ENCODE measurements around the gene ARL15. TPM values are rescaled to one million over a fixed set of nuclear protein-coding genes. Genes with fewer than 3 reads are reported as not detected.

Gene ARL15
- total and polyA plus RNA-seq, 9 of the 15 experiments (the other 6 are each of a cell fraction or from before 2014, with no cell fraction given): 18.5 to 80.4 (median 57.0) TPM

- TF ChIP-seq, protein P1, sequence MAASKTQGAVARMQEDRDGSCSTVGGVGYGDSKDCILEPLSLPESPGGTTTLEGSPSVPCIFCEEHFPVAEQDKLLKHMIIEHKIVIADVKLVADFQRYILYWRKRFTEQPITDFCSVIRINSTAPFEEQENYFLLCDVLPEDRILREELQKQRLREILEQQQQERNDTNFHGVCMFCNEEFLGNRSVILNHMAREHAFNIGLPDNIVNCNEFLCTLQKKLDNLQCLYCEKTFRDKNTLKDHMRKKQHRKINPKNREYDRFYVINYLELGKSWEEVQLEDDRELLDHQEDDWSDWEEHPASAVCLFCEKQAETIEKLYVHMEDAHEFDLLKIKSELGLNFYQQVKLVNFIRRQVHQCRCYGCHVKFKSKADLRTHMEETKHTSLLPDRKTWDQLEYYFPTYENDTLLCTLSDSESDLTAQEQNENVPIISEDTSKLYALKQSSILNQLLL (CRISPR knock-in tag; IDR thresholded peaks at IDR 0.05; ENCODE audit: borderline replicate concordance): no peak
- TF ChIP-seq SUPT5H (IDR thresholded peaks at IDR 0.05) (no peak), MTA1 (IDR thresholded peaks at IDR 0.05; ENCODE audit: borderline replicate concordance) (no peak), TSC22D4 (tag; IDR thresholded peaks at IDR 0.05) (no peak), MXD1 (CRISPR knock-in tag; IDR thresholded peaks at IDR 0.05; ENCODE audit: borderline replicate concordance, poor library complexity, severe bottlenecking) (no peak), PHF21A (IDR thresholded peaks at IDR 0.05; ENCODE audit: borderline replicate concordance, low read depth) (no peak), NUFIP1 (IDR thresholded peaks at IDR 0.05; ENCODE audit: partially characterized antibody) (no peak), BDP1 (IDR thresholded peaks at IDR 0.05; ENCODE audit: insufficient read depth, insufficient read length) (no peak), STAT5A (IDR thresholded peaks at IDR 0.05; ENCODE audit: borderline replicate concordance, low read length) (no peak)
Measured at GRCh38 chr5:54178207-54178606, 132.2 kb downstream of the ARL15 start (continued).

DNA sequence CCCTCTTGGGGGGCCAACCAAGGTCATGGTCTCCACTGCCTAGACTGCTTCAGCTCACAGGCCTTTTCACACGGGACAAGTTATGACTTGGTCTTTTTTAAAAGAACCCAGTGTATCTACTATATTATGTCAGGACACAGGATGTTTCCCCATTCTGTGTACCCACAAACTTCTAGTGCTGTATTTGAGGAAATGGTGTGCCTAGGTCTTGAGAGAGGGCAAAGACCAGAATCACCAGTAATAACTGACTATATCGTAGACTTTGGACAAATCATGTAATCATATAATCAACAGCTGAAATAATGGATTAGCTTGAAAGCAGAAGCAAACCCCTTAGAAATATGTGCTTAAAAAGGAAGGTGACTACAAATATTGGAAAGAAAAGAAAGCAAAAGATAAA, 133.3 kb downstream of the ARL15 start:
- peaks cover 17% of the 10 kb centered on the region; the same call in 1 of the 2 replicates for H4K20me1 ChIP-seq (replicated peaks; ENCODE audit: control insufficient read depth, insufficient read depth, low read length)
- H3K9me3 ChIP-seq (replicated peaks; ENCODE audit: control insufficient read depth, insufficient read depth, low read depth, low read length): no peaks in the 10 kb centered on the region
- H3K9ac ChIP-seq (ENCODE audit: insufficient read depth in 1 of 2, low read depth in 2 of 2, low read length in 2 of 2): no peak overlapping the region
- H3K4me3 ChIP-seq: no peak overlapping the region
- no peaks in the 10 kb centered on the region for H3K36me3 ChIP-seq (ENCODE audit: control insufficient read depth, insufficient read depth, low read length)
- no peak overlapping the region for H3K27ac ChIP-seq (ENCODE audit: extremely low read depth, low read depth, low read length)
- no peaks in the 10 kb centered on the region for H3K9me1 ChIP-seq (ENCODE audit: control insufficient read depth, insufficient read depth, low read length)
- no peaks in the 10 kb centered on the region for H3K27me3 ChIP-seq (ENCODE audit: control insufficient read depth in 2 of 2, insufficient read depth in 2 of 2, low read length in 2 of 2)
- ChIA-PET CTCF (ENCODE audit: low intra/inter-chr PET ratio) (no interaction called here), POLR2A (interaction anchor here (0.7 kb wide), 1 partner anchor 10 kb away, joined by 3 read pairs; no protein-coding TSS in a partner anchor)
- DNase-seq (ENCODE audit: extremely low read depth in 1 of 4, low spot score in 3 of 4) (no peak), FAIRE-seq (no peak), ATAC-seq (no peak)
- in situ Hi-C loops (cut with MboI) (no loop called here), intact Hi-C loops (cut with micrococcal nuclease) (no loop called here)
- peaks cover 39% of the 10 kb centered on the region; the same call in 2 of the 3 replicates for H3K79me2 ChIP-seq (ENCODE audit: control insufficient read depth, insufficient read depth, low read length)
- no peak overlapping the region for H2AFZ ChIP-seq (ENCODE audit: low read depth, low read length)
- WGBS (ENCODE audit: insufficient coverage, low coverage, missing lambda C conversion rate): 88% methylated on average over 2 of the region's 2 CpGs
- no peaks in the 10 kb centered on the region; a peak in 1 of 5 replicates for H3K4me1 ChIP-seq (replicated peaks in 1 of 2; ENCODE audit: control insufficient read depth in 2 of 2, insufficient read depth in 2 of 2, low read length in 2 of 2)
- H3K4me2 ChIP-seq (ENCODE audit: insufficient read depth, low read length): no peak overlapping the region
- no TSS peak for BruUV-seq (replicated peaks)
- TF ChIP-seq HMG20B (CRISPR knock-in tag; IDR thresholded peaks at IDR 0.05) (no peak), ARID3A (IDR thresholded peaks at IDR 0.05; ENCODE audit: borderline replicate concordance, low read depth, low read length) (no peak), ZBTB43 (CRISPR knock-in tag; IDR thresholded peaks at IDR 0.05) (no peak), TFAM (CRISPR knock-in tag; conservative IDR thresholded peaks at IDR 0.05) (no peak), ZNF444 (CRISPR knock-in tag; IDR thresholded peaks at IDR 0.05) (no peak), CHD4 (IDR thresholded peaks at IDR 0.05; ENCODE audit: insufficient read depth, insufficient replicate concordance, low read depth, low read length, poor library complexity, severe bottlenecking) (no peak), POLR2AphosphoS2 (IDR thresholded peaks at IDR 0.05; ENCODE audit: low read length) (no peak)

All from K562 (cell line).